GM10847 (cell line): ENCODE measurements around the gene AKR1B15.

Experiments used
- POLR2A ChIP-seq: IDR thresholded peaks from 2 replicates; pipeline ENCODE4 v1.6.1; 2011; ENCODE audit not compliant: insufficient read length; ENCODE audit errors: extremely low read depth

AKR1B15 gene

DNA sequence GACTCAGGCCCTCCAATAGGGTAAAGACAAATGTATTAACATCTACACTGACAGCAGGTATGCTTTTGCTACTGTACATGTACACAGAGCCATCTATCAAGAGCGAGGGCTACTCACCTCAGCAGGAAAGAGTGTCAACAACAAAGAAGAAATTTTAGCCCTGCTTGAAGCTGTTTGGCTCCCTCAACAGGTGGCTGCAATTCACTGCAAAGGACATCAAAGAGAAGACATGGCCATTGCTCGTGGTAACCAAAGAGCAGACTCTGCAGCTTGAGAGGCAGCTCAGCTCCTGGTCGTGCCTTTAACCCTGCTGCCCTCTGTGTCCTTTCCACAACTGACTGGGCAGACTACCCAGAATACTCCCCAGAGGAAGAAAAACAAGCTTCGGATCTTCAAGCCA lies 5.1 kb downstream of the AKR1B15 start:
- no peak for TF ChIP-seq POLR2A

DNA sequence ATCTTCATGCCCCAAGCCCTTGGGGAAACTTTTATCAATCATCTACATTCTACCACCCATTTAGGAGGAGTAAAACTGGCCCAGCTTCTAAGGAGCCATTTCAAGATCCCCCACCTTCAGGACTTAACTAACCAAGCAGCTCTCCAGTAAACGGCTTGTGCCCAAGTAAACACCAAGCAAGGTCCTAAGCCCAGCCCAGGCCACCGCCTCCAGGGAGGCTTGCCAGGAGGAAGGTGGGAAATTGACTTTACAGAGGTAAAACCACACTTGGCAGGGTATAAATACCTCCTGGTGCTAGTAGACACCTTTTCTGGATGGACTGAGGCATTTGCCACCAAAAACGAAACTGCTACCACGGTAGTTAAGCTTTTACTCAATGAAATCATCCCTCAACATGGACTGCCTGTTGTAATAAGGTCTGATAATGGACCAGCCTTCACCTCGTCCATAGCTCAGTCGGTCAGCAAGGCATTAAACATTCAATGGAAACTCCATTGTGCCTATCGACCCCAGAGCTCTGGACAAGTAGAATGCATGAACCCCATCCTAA lies 5.6 kb downstream of the AKR1B15 start:
- TF ChIP-seq POLR2A: no peak

DNA sequence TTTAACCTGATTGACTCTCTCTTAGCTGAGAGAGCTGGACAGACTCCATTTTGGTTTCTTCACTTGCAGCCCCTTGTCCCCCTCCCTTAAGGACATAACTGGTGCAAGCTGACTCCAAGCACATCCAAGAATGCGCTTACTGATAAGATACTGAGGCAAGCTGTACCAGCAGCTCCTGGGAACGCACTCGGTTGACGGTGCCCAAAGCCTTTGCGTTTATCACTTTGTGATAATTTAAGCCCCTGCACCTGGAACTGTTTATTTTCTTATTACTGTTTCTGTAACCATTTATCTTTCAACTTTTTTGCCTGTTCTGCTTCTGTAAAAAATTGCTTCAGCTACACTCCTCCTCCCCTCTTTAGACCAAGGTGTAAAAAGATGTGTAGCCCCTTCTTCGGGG lies 8.5 kb downstream of the AKR1B15 start:
- no peak for TF ChIP-seq POLR2A

DNA sequence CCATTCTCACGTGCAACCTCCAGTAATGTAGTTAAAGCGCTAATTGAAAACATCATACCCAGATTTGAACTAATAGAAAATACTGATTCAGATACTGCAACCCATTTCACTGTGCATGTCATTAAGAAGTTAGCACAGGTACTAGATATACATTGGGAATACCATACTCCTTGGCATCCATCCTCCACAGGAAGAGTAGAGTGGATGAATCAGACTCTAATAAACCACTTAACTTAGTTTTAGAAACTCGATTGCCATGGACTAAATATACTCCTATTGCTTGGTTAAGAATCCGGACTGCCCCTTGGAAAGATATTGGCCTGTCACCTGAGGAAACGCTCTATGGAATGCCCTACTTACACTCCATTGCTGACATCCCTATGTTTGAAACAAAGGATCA lies 9.5 kb downstream of the AKR1B15 start:
- TF ChIP-seq POLR2A: no peak

DNA sequence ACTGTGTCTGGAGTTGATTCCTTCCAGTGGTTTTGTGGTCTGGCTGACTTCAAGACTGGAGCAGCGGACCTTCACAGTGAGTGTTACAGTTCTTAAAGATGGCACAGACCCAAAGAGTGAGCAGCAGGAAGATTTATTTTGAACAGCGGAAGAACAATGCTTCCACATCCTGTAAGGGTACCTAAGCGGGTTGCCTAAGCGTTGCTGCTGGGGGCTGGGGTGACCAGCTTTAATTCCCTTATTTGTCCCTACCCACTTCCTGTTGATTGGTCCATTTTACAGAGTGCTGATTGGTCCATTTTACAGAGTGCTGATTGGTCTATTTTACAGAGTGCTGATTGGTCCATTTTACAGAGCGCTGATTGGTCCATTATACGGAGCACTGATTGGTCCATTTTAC lies 13.2 kb downstream of the AKR1B15 start:
- TF ChIP-seq POLR2A: no peak

DNA sequence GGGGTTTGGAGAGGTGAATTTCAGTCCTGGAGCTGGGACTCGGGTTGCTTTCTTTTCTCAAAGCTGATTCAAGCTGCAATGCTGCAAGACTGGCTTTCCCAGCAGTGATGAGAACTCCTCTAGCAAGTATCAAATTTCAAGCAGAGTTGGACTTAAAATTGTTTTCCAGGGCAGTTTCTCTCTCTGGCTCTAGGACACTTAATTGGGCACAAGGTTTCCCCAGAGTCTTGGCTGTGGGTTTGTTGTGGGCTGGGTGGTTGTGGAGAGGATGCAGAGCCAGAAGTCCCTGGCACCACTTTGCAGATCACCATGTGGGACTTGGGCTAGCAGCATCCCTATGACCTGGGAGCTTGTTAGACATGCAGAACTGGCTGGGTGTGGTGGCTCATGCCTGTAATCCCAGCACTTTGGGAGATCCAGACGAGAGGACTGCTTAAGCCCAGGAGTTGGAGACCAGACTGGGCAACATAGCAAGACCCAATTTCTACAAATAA lies 16.8 kb downstream of the AKR1B15 start:
- TF ChIP-seq POLR2A: no peak

DNA sequence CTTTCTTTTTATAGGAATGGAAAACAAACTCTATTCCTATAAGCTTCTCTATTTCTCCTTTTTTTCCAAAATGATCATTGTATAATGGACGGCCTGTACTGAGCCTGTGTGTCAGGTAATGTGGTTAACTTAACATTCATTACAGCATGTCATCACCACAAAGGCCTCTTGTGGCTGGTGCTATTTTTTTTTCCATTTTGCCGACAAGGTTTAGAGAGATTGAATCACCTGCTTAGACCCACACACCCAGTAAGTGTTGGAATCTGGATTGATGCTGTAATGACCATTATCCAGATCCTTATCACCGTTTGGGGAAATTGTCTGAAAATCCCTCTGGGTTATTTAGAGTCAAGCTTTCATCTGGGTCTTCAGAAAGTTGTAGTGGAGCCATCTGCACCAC lies 18.5 kb downstream of the AKR1B15 start:
- TF ChIP-seq POLR2A: no peak

DNA sequence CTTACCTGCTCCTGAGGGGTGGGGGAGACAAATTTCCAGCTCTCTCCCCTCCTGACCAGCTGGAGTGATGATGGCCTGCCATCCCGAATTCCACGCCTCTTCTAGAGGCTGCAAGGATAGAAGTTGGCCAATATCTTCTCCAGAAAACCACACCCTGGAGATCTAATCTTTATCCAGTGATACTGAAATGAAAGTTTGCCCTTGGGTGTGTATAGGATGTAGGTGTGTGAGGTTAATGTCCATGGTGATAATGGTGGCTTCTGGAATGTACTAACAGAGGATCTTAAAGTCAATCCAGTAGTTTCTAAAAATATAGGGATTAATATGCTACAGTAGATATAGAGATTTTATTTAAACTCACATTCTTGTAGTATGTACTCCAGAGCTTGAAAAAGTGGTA lies 22.2 kb downstream of the AKR1B15 start:
- no peak for TF ChIP-seq POLR2A

DNA sequence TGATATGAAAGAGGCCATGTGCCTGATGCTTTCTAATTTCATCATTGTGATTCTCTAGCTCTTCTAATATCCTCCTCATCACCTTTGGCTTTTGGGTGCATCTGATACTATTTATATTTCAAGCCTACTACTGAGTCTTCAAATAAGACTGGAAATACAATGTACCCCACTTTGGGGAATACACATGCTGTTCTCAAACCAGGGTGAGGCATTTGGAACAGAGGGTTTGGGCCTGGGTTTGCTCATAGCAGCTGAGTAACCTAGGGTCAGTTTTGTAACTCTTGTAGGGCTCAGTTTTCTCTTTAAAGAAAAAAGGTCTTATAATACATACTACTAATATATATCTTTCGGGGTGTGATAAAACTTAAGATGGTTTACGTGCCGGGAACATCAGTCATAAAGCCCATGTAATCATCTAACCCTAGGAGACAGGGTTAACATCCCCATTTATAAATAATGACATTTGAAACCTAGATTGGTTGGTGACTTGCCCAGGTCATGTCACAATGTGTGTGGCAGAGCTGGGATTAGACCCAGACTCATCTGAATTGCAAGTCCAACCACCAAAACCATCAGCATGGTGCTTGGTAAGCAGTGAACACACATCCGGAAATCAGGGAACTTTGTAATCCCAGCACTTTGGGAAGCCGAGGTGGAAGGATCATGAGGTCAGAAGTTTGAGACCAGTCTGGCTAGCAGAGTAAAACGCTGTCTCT lies 23.0 kb downstream of the AKR1B15 start:
- TF ChIP-seq POLR2A: no peak

DNA sequence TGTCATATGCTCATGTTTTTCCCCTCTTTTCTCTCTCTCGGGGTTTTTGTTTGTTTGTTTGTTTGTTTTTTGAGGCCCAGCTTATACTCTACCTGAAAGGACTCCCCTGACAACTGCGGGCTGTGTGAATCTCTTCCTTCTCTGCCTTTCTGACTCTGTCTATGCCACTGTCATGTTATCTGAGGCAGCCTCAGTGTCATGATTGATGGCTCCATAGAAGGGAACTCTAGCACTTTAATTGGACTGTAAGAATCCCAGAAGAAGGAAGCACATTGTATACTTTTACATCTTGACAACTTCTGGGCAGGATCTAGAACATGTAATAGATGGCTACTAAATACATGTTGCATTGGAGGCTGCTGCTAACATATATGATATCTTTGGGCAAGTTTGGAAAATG lies 25.4 kb downstream of the AKR1B15 start:
- no peak for TF ChIP-seq POLR2A

DNA sequence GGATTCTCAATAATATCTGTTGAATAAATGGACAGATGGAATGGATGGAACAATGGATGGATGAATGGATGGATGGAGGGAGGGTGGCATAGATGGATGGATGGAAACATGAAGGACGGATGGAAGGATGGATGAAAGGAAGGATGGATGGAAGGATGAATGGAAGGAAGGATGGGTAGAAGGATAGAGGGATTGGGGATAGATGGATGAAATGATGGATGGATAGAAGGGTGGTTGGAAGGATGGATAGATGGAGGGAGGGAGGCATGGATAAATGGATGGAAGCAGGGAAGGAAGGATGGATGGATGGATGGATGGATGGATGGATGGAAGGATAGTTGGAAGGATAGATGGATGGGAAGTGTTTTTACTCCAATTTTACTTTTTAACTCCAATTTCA lies 35.4 kb downstream of the AKR1B15 start:
- no peak for TF ChIP-seq POLR2A

DNA sequence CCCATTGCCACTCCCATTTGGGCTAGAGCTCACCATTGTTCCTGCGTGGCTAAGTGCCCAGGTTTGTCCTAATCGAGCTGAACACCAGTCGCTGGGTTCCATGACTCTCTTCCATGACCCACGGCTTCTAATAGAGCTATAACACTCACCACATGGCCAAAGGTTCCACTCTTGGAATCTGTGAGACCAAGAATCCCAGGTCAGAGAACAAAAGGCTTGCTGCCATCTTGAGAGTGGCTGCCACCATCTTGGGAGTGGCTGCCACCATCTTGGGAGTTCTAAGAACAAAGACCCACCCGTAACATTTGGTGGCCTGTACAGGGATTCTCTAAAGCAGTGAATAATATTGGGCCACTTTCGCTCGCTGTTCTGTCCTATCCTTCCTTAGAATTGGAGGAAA lies 37.0 kb downstream of the AKR1B15 start:
- TF ChIP-seq POLR2A: no peak

DNA sequence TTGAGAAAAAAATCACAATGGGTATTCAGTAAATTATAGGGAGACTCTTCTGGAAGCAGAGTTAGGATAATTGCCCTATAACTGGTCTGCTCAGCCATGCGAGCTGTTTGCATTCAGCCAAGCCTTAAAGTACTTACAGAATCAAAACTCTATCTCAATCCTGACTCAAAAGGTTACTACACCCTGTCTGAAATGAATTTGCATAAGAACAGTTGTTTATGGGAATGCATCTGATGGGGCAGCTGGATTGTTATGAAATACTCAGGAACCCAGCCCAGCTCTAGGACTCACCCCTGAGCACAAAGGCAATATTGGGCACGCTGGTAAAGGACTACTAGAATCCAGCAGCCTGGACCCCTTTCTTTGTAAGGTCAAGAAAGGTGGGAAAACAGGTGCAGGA lies 38.8 kb downstream of the AKR1B15 start:
- no peak for TF ChIP-seq POLR2A

DNA sequence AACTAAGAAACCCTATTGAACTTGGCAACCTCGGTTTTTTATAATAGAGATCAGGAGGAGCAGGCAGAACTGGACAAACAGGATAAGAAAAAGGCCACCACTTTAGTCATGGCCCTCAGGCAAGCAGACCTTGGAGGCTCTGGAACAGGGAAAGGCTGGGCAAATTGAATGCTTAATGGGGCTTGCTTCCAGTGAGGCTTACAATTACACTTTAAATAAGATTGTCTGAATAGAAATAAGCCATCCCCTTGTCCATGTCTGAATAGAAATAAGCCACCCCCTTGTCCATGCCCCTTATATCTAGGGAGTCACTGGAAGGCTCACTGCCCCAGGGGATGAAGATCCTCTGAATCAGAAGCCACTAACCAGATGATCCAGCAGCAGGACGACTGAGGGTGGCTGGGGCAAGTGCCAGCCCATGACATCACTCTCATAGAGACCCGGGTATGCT lies 40.6 kb downstream of the AKR1B15 start:
- no peak for TF ChIP-seq POLR2A

DNA sequence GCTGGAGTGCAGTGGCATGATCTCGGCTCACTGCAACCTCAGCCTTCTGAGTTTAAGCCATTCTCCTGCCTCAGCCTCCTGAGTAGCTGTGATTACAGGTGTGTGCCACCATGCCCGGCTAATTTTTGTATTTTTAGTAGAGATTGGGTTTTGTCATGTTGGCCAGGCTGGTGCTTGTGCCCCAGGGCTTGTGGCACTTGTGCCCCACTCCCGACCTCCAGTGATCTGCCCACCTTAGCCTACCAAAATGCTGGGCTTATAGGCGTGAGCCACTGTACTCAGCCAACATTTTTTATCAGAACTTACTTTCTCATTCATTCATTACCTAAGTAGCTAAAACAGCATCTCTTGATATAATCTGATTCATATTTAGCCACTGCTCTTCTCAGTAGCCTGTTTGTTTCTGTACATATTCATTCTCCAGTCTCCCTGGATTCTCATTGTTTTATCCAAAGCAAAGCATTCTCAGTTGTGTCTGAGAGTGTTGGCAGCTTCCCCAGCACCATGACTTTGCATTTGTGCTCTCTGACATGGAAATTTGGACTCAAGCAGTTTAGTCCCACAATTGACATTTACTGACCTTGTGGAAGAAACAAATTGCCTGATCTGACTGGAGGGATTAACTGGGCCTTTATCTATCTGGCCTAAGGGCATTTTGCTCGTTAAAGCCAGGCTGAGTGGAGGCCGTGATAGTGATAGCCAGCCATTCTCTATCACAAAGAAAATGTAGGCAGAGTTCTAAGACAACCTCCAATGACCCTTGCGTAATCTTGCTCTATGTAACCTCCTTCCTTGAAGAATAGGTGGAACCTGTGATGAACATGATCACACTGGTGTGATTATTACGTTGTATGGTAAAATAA lies 44.9 kb downstream of the AKR1B15 start:
- no peak for TF ChIP-seq POLR2A

DNA sequence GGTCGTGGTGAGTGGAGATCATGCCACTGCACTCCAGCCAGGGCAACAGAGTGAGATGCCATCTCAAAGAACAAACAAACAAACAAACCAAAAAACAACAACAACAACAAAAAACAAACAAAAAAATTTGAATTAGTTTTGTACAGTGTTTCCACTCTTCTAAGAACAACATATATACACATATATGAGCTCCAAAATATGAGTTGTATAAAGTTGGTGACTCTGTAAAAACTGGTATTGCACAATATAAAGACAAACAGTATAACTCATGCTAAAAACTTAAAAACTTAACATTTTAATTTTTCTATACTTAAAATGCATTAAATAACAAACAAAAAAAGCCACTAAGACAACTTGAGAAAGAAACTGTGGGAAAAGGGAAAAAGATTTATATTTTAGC lies 46.0 kb downstream of the AKR1B15 start:
- TF ChIP-seq POLR2A: no peak

DNA sequence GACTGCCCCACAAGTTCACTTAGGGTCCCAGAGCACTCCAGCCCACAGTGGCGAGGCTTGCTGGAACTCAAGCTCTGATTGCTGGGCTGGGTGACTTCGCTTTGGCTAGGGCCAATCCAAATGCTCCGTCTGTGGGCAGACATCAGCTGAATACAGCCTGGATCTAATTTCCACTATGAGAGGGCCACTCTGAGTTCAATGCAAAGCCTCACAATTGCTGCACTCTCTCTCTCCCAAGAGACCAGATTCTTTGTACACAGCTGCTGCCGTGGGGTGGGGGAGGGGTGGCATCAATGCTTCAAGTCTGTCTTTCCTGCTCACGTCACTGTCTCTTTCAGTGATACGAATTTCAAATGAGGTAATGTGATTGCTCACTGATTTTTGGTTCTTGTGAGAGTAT lies 50.5 kb downstream of the AKR1B15 start:
- no peak for TF ChIP-seq POLR2A

DNA sequence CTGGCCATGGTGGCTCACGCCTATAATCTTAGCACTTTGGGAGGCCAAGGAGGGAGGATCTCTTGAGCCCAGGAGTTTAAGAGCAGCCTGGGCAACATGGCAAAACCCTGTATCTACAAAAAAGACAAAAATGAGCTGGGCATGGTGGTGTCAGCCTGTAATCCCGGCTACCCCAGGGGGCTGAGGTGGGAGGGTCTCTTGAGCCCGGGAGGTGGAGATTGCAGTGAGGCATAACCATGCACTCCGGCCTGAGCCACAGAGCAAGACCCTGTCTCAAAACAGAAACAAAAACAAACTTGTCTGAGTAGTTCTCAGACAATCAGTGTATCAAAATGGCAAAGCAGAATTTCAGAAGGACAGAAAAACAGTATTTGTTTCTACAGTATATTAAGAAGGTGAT lies 52.5 kb downstream of the AKR1B15 start:
- TF ChIP-seq POLR2A: no peak
